ENCODE results near the gene SULT1C2. TPM values are rescaled to one million over a fixed set of nuclear protein-coding genes. Genes with fewer than 3 reads are reported as not detected.

The SULT1C2 gene
- total and polyA plus RNA-seq, 4 donors = 1.7 to 20.5 (median 3.7) TPM

GRCh38 chr2:108257757-108258331, 30.9 kb upstream of the SULT1C2 start:
- no peak overlapping the region for H3K9ac ChIP-seq (ENCODE audit: insufficient read depth in 1 of 2, low read length in 2 of 2)
- no peaks in the 10 kb centered on the region for H3K27me3 ChIP-seq (ENCODE audit: control insufficient read depth in 3 of 3, insufficient read depth in 3 of 3, low read length in 2 of 3)
- H3K4me1 ChIP-seq (ENCODE audit: control insufficient read depth in 5 of 5, insufficient read depth in 5 of 5, low read length in 5 of 5) = no peaks in the 10 kb centered on the region
- no peak overlapping the region for H3K4me3 ChIP-seq
- WGBS, 2 donors = 67 to 71% methylated on average over 3 of the region's 3 CpGs
- no peak for TF ChIP-seq CTCF (IDR thresholded peaks at IDR 0.05; ENCODE audit: control extremely low read depth, extremely low read depth)
- no peak for DNase-seq
- no peaks in the 10 kb centered on the region for H3K36me3 ChIP-seq (ENCODE audit: control insufficient read depth in 4 of 4, insufficient read depth in 4 of 4, low read length in 4 of 4)
- H3K9me3 ChIP-seq (ENCODE audit: control insufficient read depth in 4 of 4, insufficient read depth in 3 of 4, low read length in 3 of 4) = no peaks in the 10 kb centered on the region
- no peak for ATAC-seq (ENCODE audit: insufficient read depth, low FRiP score)
- no peak overlapping the region for H3K27ac ChIP-seq (ENCODE audit: low read depth in 1 of 2, low read length in 1 of 2)

GRCh38 chr2:108260773-108261172, 27.9 kb upstream of the SULT1C2 start:
- Histone ChIP-seq H3K36me3 (ENCODE audit: control insufficient read depth in 4 of 4, insufficient read depth in 4 of 4, low read length in 4 of 4) (no peaks in the 10 kb centered on the region), H3K9me3 (ENCODE audit: control insufficient read depth in 4 of 4, insufficient read depth in 3 of 4, low read length in 3 of 4) (no peaks in the 10 kb centered on the region), H3K27me3 (ENCODE audit: control insufficient read depth in 3 of 3, insufficient read depth in 3 of 3, low read length in 2 of 3) (no peaks in the 10 kb centered on the region), H3K27ac (ENCODE audit: low read depth in 1 of 2, low read length in 1 of 2) (no peak overlapping the region), H3K9ac (ENCODE audit: insufficient read depth in 1 of 2, low read length in 2 of 2) (no peak overlapping the region), H3K4me1 (ENCODE audit: control insufficient read depth in 5 of 5, insufficient read depth in 5 of 5, low read length in 5 of 5) (no peaks in the 10 kb centered on the region), H3K4me3 (no peak overlapping the region)
- no peak for TF ChIP-seq CTCF (IDR thresholded peaks at IDR 0.05; ENCODE audit: control extremely low read depth, extremely low read depth)
- WGBS, 2 donors = 85 to 95% methylated on average over 1 of the region's 1 CpG
- DNase-seq = no peak
- ATAC-seq (ENCODE audit: insufficient read depth, low FRiP score) = no peak

GRCh38 chr2:108262036-108262435, 26.7 kb upstream of the SULT1C2 start:
- no peaks in the 10 kb centered on the region for H3K36me3 ChIP-seq (ENCODE audit: control insufficient read depth in 4 of 4, insufficient read depth in 4 of 4, low read length in 4 of 4)
- H3K9me3 ChIP-seq (ENCODE audit: control insufficient read depth in 4 of 4, insufficient read depth in 3 of 4, low read length in 3 of 4) = no peaks in the 10 kb centered on the region
- no peak overlapping the region for H3K4me3 ChIP-seq
- peaks cover 0 to 5% (median 0%) of the 10 kb centered on the region in 5 donors for H3K4me1 ChIP-seq (ENCODE audit: control insufficient read depth in 5 of 5, insufficient read depth in 5 of 5, low read length in 5 of 5)
- H3K27me3 ChIP-seq (ENCODE audit: control insufficient read depth in 3 of 3, insufficient read depth in 3 of 3, low read length in 2 of 3) = no peaks in the 10 kb centered on the region
- no peak overlapping the region for H3K27ac ChIP-seq (ENCODE audit: low read depth in 1 of 2, low read length in 1 of 2)
- H3K9ac ChIP-seq (ENCODE audit: insufficient read depth in 1 of 2, low read length in 2 of 2) = no peak overlapping the region
- WGBS, 2 donors = 87 to 91% methylated on average over 1 of the region's 1 CpG
- DNase-seq (no peak), ATAC-seq (ENCODE audit: insufficient read depth, low FRiP score) (no peak)
- no peak for TF ChIP-seq CTCF (IDR thresholded peaks at IDR 0.05; ENCODE audit: control extremely low read depth, extremely low read depth)

GRCh38 chr2:108263401-108263800, 25.3 kb upstream of the SULT1C2 start:
- TF ChIP-seq CTCF (IDR thresholded peaks at IDR 0.05; ENCODE audit: control extremely low read depth, extremely low read depth) = no peak
- Histone ChIP-seq H3K4me1 (ENCODE audit: control insufficient read depth in 5 of 5, insufficient read depth in 5 of 5, low read length in 5 of 5) (peaks cover 0 to 17% (median 3%) of the 10 kb centered on the region in 5 donors), H3K27ac (ENCODE audit: low read depth in 1 of 2, low read length in 1 of 2) (no peak overlapping the region), H3K36me3 (ENCODE audit: control insufficient read depth in 4 of 4, insufficient read depth in 4 of 4, low read length in 4 of 4) (no peaks in the 10 kb centered on the region), H3K4me3 (no peak overlapping the region), H3K9ac (ENCODE audit: insufficient read depth in 1 of 2, low read length in 2 of 2) (no peak overlapping the region), H3K27me3 (ENCODE audit: control insufficient read depth in 3 of 3, insufficient read depth in 3 of 3, low read length in 2 of 3) (no peaks in the 10 kb centered on the region), H3K9me3 (ENCODE audit: control insufficient read depth in 4 of 4, insufficient read depth in 3 of 4, low read length in 3 of 4) (no peaks in the 10 kb centered on the region)
- ATAC-seq (ENCODE audit: insufficient read depth, low FRiP score) = no peak
- no peak for DNase-seq

Data from lung (tissue), 12 donors.